ENCODE data around the gene CD207. TPM values are rescaled to one million over a fixed set of nuclear protein-coding genes. Genes with fewer than 3 reads are reported as not detected.

Gene CD207
- total RNA-seq, 1 experiment from 2014 or later: not detected

DNA sequence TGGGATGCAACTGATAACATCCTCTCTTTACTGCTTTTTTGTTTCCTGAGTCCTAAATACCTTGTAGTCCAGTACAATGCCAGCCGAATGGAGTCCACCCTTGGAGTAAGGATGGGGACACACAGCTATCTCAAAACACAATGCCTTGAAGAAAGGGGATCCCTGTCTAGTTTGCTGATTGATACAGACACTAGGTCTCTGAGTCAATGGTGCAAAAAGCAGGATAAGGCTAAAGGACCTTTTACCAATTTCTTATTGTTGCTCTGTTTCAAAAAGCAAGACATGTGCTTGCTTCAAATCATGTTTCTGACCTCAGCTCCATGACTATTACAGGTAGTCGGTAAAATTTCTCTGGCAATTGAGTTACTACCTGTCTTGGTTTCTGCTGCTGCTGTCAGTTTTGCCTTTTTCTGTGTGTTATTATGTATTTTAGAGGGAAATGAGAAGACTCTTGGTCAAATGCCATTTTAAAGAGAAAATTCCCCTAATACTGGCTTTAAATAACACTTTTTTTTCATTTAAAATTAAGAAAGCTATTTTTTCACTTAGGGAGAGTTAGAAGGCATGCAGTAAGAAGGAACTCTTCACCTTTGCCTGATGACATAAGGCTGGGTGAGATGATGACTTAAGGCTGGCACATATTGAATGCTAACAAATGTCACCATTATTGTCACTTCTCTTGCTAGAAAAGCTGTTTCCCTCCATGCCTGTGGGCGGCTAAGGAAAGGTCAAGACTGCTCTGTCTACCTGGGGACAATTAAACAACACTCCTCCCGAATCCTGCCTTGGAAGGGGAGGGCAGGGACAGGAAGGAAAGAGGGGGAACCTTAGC, 40.2 kb downstream of the CD207 start:
- Histone ChIP-seq H3K4me3 (no peak overlapping the region), H3K4me2 (no peak overlapping the region), H3K4me1 (replicated peaks; ENCODE audit: insufficient read depth) (no peaks in the 10 kb centered on the region), H3F3A (ENCODE audit: insufficient read depth, low read depth) (no peaks in the 10 kb centered on the region), H3K9me3 (ENCODE audit: insufficient read depth, low read depth) (no peaks in the 10 kb centered on the region), H3K27ac (no peak overlapping the region), H3K9me2 (ENCODE audit: insufficient read depth) (no peaks in the 10 kb centered on the region), H3K36me3 (ENCODE audit: low read depth) (no peaks in the 10 kb centered on the region), H3K27me3 (ENCODE audit: insufficient read depth, low read depth) (peaks cover 30% of the 10 kb centered on the region), H3K79me2 (ENCODE audit: low read depth) (no peaks in the 10 kb centered on the region), H4K20me1 (ENCODE audit: insufficient read depth) (no peaks in the 10 kb centered on the region), H2AFZ (no peak overlapping the region)
- BruUV-seq (replicated peaks): no TSS peak
- no peak for DNase-seq
- POLR2A ChIA-PET (ENCODE audit: unreplicated experiment): no interaction called here
- intact Hi-C loops (cut with micrococcal nuclease; ENCODE audit: unreplicated experiment): no loop called here
- TF ChIP-seq EZH2 (IDR thresholded peaks at IDR 0.05; ENCODE audit: low read depth): no peak
- TF ChIP-seq, protein P1, sequence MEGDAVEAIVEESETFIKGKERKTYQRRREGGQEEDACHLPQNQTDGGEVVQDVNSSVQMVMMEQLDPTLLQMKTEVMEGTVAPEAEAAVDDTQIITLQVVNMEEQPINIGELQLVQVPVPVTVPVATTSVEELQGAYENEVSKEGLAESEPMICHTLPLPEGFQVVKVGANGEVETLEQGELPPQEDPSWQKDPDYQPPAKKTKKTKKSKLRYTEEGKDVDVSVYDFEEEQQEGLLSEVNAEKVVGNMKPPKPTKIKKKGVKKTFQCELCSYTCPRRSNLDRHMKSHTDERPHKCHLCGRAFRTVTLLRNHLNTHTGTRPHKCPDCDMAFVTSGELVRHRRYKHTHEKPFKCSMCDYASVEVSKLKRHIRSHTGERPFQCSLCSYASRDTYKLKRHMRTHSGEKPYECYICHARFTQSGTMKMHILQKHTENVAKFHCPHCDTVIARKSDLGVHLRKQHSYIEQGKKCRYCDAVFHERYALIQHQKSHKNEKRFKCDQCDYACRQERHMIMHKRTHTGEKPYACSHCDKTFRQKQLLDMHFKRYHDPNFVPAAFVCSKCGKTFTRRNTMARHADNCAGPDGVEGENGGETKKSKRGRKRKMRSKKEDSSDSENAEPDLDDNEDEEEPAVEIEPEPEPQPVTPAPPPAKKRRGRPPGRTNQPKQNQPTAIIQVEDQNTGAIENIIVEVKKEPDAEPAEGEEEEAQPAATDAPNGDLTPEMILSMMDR (conservative IDR thresholded peaks at IDR 0.05): no peak
- CTCF ChIA-PET: no interaction called here

GRCh38 chr2:70793450-70793849, 42.2 kb downstream of the CD207 start:
- Histone ChIP-seq H3K79me2 (ENCODE audit: low read depth) (no peaks in the 10 kb centered on the region), H3K9me3 (ENCODE audit: insufficient read depth, low read depth) (no peaks in the 10 kb centered on the region), H3K9me2 (ENCODE audit: insufficient read depth) (no peaks in the 10 kb centered on the region), H3K4me1 (replicated peaks; ENCODE audit: insufficient read depth) (no peaks in the 10 kb centered on the region), H2AFZ (no peak overlapping the region), H3K4me3 (no peak overlapping the region), H3K36me3 (ENCODE audit: low read depth) (no peaks in the 10 kb centered on the region), H3K27ac (no peak overlapping the region), H3K4me2 (no peak overlapping the region), H3F3A (ENCODE audit: insufficient read depth, low read depth) (no peaks in the 10 kb centered on the region), H3K27me3 (ENCODE audit: insufficient read depth, low read depth) (peaks cover 29% of the 10 kb centered on the region), H4K20me1 (ENCODE audit: insufficient read depth) (no peaks in the 10 kb centered on the region)
- intact Hi-C loops (cut with micrococcal nuclease; ENCODE audit: unreplicated experiment): no loop called here
- TF ChIP-seq, protein P1 (conservative IDR thresholded peaks at IDR 0.05): no peak
- TF ChIP-seq EZH2 (IDR thresholded peaks at IDR 0.05; ENCODE audit: low read depth): no peak
- BruUV-seq (replicated peaks): no TSS peak
- POLR2A ChIA-PET (ENCODE audit: unreplicated experiment): no interaction called here
- CTCF ChIA-PET: interaction anchor here (0.6 kb wide), 1 partner anchor 59 kb away, joined by 3 read pairs; no protein-coding TSS in a partner anchor
- no peak for DNase-seq

DNA sequence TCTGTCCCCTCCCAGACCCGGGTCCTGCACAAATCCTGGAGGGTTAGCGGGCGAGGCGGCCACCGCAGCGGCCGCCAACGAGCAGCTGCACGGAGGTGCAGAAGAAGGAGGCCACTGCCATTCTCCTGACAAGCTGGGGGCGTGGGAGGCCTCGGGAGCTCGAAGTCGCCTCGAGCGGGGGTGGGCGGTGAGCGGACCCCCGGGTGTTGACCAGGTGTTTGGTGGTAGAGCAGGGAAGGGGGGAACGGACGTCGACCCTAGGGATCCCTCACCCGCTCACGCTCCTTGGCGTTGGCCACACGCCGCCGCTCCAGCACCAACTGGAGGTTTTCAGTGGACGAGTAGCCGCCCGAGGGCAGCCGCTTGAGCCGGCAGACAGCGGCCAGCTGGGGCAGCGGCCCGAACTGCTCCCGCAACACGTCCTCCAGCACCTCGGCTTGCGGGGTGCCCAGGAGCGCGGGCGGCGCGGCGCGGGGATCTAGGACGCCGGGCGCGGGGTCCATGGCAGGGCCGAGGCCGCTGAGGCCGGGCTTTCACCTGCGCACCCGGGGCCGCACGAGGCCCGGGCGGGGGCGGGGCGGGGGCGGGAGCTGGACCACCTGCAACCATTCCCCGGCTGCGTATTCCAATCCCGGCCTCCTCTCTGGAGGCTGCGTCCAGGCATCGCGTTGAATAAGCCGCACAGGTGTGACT, 45.3 kb downstream of the CD207 start, which contains the start of gene FIGLA:
Gene FIGLA (minus strand): TSS at position 508 of the 693 bp plus-strand sequence. CDS start 5 bp downstream, at position 503.
- Histone ChIP-seq H3K4me2 (no peak within 1 kb of the TSS), H3K27ac (no peak within 1 kb of the TSS), H3K9me2 (ENCODE audit: insufficient read depth) (no peaks in the 10 kb centered on the region), H3K79me2 (ENCODE audit: low read depth) (no peaks in the 10 kb centered on the region), H3K9me3 (ENCODE audit: insufficient read depth, low read depth) (no peaks in the 10 kb centered on the region), H3K4me3 (no peak within 1 kb of the TSS), H3K27me3 (ENCODE audit: insufficient read depth, low read depth) (peaks cover 39% of the 10 kb centered on the region), H3F3A (ENCODE audit: insufficient read depth, low read depth) (no peaks in the 10 kb centered on the region), H3K36me3 (ENCODE audit: low read depth) (no peaks in the 10 kb centered on the region), H3K4me1 (replicated peaks; ENCODE audit: insufficient read depth) (no peaks in the 10 kb centered on the region), H2AFZ (peak within 1 kb of the TSS; percentile 6; the same call in 1 of the 2 replicates), H4K20me1 (ENCODE audit: insufficient read depth) (no peaks in the 10 kb centered on the region)
- BruUV-seq (replicated peaks): no TSS peak
- intact Hi-C loops (cut with micrococcal nuclease; ENCODE audit: unreplicated experiment): no loop called here
- ChIA-PET CTCF (no interaction called here), POLR2A (ENCODE audit: unreplicated experiment) (no interaction called here)
- DNase-seq: no peak
- no peak for TF ChIP-seq EZH2 (IDR thresholded peaks at IDR 0.05; ENCODE audit: low read depth)
- TF ChIP-seq, protein P1 (conservative IDR thresholded peaks at IDR 0.05): no peak

All from PC-9 (cell line).